Measurements from ENCODE around the gene TMEM125. TPM values are rescaled to one million over a fixed set of nuclear protein-coding genes. Genes with fewer than 3 reads are reported as not detected.

The TMEM125 gene
- polyA plus RNA-seq, 1 of the 3 experiments (the other 2 are of a cell fraction): not detected

- H3K4me2 ChIP-seq: no peak overlapping the region
- TF ChIP-seq FOXJ3 (CRISPR knock-in tag; IDR thresholded peaks at IDR 0.05): no peak
- TF ChIP-seq SIN3A (IDR thresholded peaks at IDR 0.05; ENCODE audit: borderline replicate concordance, low read depth, low read length): no peak
- no peak for TF ChIP-seq USF2 (IDR thresholded peaks at IDR 0.05; ENCODE audit: borderline replicate concordance, low read depth, low read length)
- TF ChIP-seq ELF1 (IDR thresholded peaks at IDR 0.05): no peak
- no peaks in the 10 kb centered on the region for H3F3A ChIP-seq (replicated peaks; ENCODE audit: insufficient read depth)
- CTCF ChIA-PET: interaction anchor here (0.8 to 1.5 kb wide), 3 partner anchors 9 to 222 kb away, joined by 3 to 4 read pairs (median 3); no protein-coding TSS in a partner anchor
- H3K4me1 ChIP-seq (ENCODE audit: control insufficient read depth in 1 of 2, insufficient read depth in 2 of 2, low read depth in 1 of 2, low read length in 1 of 2): no peaks in the 10 kb centered on the region
- POLR2A ChIA-PET: no interaction called here
- H3K79me2 ChIP-seq (ENCODE audit: insufficient read depth): no peaks in the 10 kb centered on the region
- H3K36me3 ChIP-seq (replicated peaks in 1 of 2; ENCODE audit: control insufficient read depth in 1 of 2, insufficient read depth in 2 of 2, low read length in 1 of 2): no peaks in the 10 kb centered on the region
- H3K4me3 ChIP-seq (ENCODE audit: low read depth in 2 of 2, low read length in 1 of 2): no peak overlapping the region
- 73% methylated on average over 10 of the region's 10 CpGs for WGBS (ENCODE audit: low lambda C conversion rate)
- H4K20me1 ChIP-seq (ENCODE audit: insufficient read depth): no peaks in the 10 kb centered on the region
- H2AFZ ChIP-seq (ENCODE audit: low read depth): no peak overlapping the region
- no peak overlapping the region for H3K27ac ChIP-seq (ENCODE audit: low read depth in 2 of 2, low read length in 1 of 2)
- no peaks in the 10 kb centered on the region for H3K9me2 ChIP-seq
- no peaks in the 10 kb centered on the region for H3K9me3 ChIP-seq
- H3K27me3 ChIP-seq (ENCODE audit: insufficient read depth): no peaks in the 10 kb centered on the region
- no peak overlapping the region for H3K9ac ChIP-seq
- no peak for DNase-seq
Observed at GRCh38 chr1:43315963-43316737, 46.4 kb downstream of the TMEM125 start.

GRCh38 chr1:43316738-43317520 is 47.1 kb downstream of the TMEM125 start:
- no peaks in the 10 kb centered on the region for H3K79me2 ChIP-seq (ENCODE audit: insufficient read depth)
- DNase-seq: no peak
- H3K9me3 ChIP-seq: no peaks in the 10 kb centered on the region
- H3F3A ChIP-seq (replicated peaks; ENCODE audit: insufficient read depth): no peaks in the 10 kb centered on the region
- H3K9ac ChIP-seq: no peak overlapping the region
- H2AFZ ChIP-seq (ENCODE audit: low read depth): no peak overlapping the region
- no peaks in the 10 kb centered on the region for H4K20me1 ChIP-seq (ENCODE audit: insufficient read depth)
- H3K36me3 ChIP-seq (replicated peaks in 1 of 2; ENCODE audit: control insufficient read depth in 1 of 2, insufficient read depth in 2 of 2, low read length in 1 of 2): no peaks in the 10 kb centered on the region
- H3K4me1 ChIP-seq (ENCODE audit: control insufficient read depth in 1 of 2, insufficient read depth in 2 of 2, low read depth in 1 of 2, low read length in 1 of 2): no peaks in the 10 kb centered on the region
- WGBS (ENCODE audit: low lambda C conversion rate): 80% methylated on average over 12 of the region's 16 CpGs
- no peaks in the 10 kb centered on the region for H3K9me2 ChIP-seq
- no peak overlapping the region for H3K4me2 ChIP-seq
- TF ChIP-seq CTCF (IDR thresholded peaks at IDR 0.05): 0 out of 2 replicates have a peak, but pooled peaks have one; percentile 12
- TF ChIP-seq ELF1 (IDR thresholded peaks at IDR 0.05): no peak
- ChIA-PET CTCF (interaction anchor here (0.8 to 1.5 kb wide), 3 partner anchors 10 to 223 kb away, joined by 3 to 4 read pairs (median 3); no protein-coding TSS in a partner anchor), POLR2A (no interaction called here)
- H3K27ac ChIP-seq (ENCODE audit: low read depth in 2 of 2, low read length in 1 of 2): no peak overlapping the region
- no peak overlapping the region for H3K4me3 ChIP-seq (ENCODE audit: low read depth in 2 of 2, low read length in 1 of 2)
- no peaks in the 10 kb centered on the region for H3K27me3 ChIP-seq (ENCODE audit: insufficient read depth)

Data from SK-N-SH (cell line).